PC-3 (cell line): ENCODE measurements around the gene NOC3L. TPM values are rescaled to one million over a fixed set of nuclear protein-coding genes. Genes with fewer than 3 reads are reported as not detected.
A peak's percentile ranks its signal among the peaks of the same experiment; 100 is the strongest.

ENCODE experiments used
- ATAC-seq: fragments of 200-7000 bp; cut with Tn5 transposase; 2 replicates; pipeline ENCODE4 v1.9.1; 2020; ENCODE audit warnings: mild to moderate bottlenecking, moderate library complexity
- BruUV-seq: library from RNA; stranded (reverse); fragments of 400-500 nt; replicated peaks from 2 replicates; lab custom pipeline; 2021; lab: Mats Ljungman, UMichigan
- CTCF ChIA-PET: fragments of 300-600 bp; sonication (Branson Sonifier 250); formaldehyde crosslinking; loops from one replicate; lab custom pipeline; 2022; ENCODE audit warnings: antibody characterized with exemption; lab: Charles Lee
- POLR2A ChIA-PET: fragments of 300-600 bp; sonication (Branson Sonifier 250); formaldehyde crosslinking; loops from one replicate; lab custom pipeline; 2022; ENCODE audit warnings: antibody characterized with exemption; ENCODE audit not compliant: unreplicated experiment; lab: Charles Lee
- DNase-seq: peaks from one replicate; pipeline ENCODE4 v3.0.0-alpha.2; 2015
- H2AFZ ChIP-seq: fragments of 300-600 bp; sonication (generic); 2 replicates; pipeline ENCODE4 v1.6.0; 2016; ENCODE audit warnings: antibody characterized with exemption, low read length
- H3F3A ChIP-seq: fragments of 300-600 bp; sonication (generic); one replicate; pipeline ENCODE4 v1.6.0; 2017; ENCODE audit warnings: antibody characterized with exemption, low read length, control low read depth, mild to moderate bottlenecking; ENCODE audit not compliant: unreplicated experiment
- H3K27ac ChIP-seq: fragments of 300-600 bp; sonication (generic); 2 replicates; pipeline ENCODE4 v1.5.1; 2016; ENCODE audit warnings: mild to moderate bottlenecking, low read length
- H3K27me3 ChIP-seq: fragments of 300-600 bp; sonication (generic); 2 replicates; pipeline ENCODE4 v1.6.1; 2016; ENCODE audit warnings: low read length, mixed read lengths
- H3K36me3 ChIP-seq: fragments of 300-600 bp; sonication (generic); 2 replicates; pipeline ENCODE4 v1.6.1; 2016; ENCODE audit warnings: low read depth, mixed run types, low read length, mixed read lengths
- H3K4me1 ChIP-seq: fragments of 300-600 bp; sonication (generic); 2 replicates; pipeline ENCODE4 v1.5.1; 2016; ENCODE audit warnings: low read length; ENCODE audit not compliant: insufficient read depth
- H3K4me2 ChIP-seq: fragments of 300-600 bp; sonication (generic); 2 replicates; pipeline ENCODE4 v1.6.0; 2016; ENCODE audit warnings: low read length
- H3K4me3 ChIP-seq: fragments of 300-600 bp; sonication (generic); 2 replicates; pipeline ENCODE4 v1.5.1; 2016; ENCODE audit warnings: mild to moderate bottlenecking, low read length, mixed read lengths
- H3K79me2 ChIP-seq: fragments of 300-600 bp; sonication (generic); 2 replicates; pipeline ENCODE4 v1.6.1; 2017; ENCODE audit warnings: low read length, mixed read lengths
- H3K9ac ChIP-seq: fragments of 300-600 bp; sonication (generic); 2 replicates; pipeline ENCODE4 v1.6.0; 2016; ENCODE audit warnings: mild to moderate bottlenecking, low read length
- H3K9me2 ChIP-seq: fragments of 300-600 bp; sonication (generic); replicated peaks from 2 replicates; pipeline ENCODE4 v1.6.1; 2016; ENCODE audit warnings: mixed run types, low read length, mixed read lengths
- H3K9me3 ChIP-seq: fragments of 300-600 bp; sonication (generic); 2 replicates; pipeline ENCODE4 v1.6.1; 2016; ENCODE audit warnings: low read length, mixed read lengths
- H4K20me1 ChIP-seq: fragments of 300-600 bp; sonication (generic); 2 replicates; pipeline ENCODE4 v1.6.1; 2016; ENCODE audit warnings: low read length, mixed read lengths
- EZH2 ChIP-seq: fragments of 300-600 bp; sonication (generic); IDR thresholded peaks from one replicate; pipeline ENCODE4 v1.6.1; 2017; ENCODE audit warnings: antibody characterized with exemption, mild to moderate bottlenecking, low read length; ENCODE audit not compliant: unreplicated experiment
- EZH2phosphoT487 ChIP-seq: fragments of 300-600 bp; sonication (generic); IDR thresholded peaks from 2 replicates; pipeline ENCODE4 v1.6.1; 2018; ENCODE audit warnings: mild to moderate bottlenecking, antibody characterized with exemption, low read length, borderline replicate concordance
- intact Hi-C: fragments of 100-400 bp; cut with micrococcal nuclease; formaldehyde crosslinking; loops from 2 replicates; pipeline ENCODE4 v1.9.0; 2023
- total RNA-seq: library from RNA; depleted of rRNA; stranded (reverse); fragments of >200 nt; gene quantifications from 2 replicates; pipeline ENCODE4 v1.2.3, GENCODE V29; 2014
- TF ChIP-seq, protein P1 (sequence below): fragments of 300-600 bp; sonication (generic); conservative IDR thresholded peaks from 2 replicates; pipeline ENCODE4 v1.5.1; 2017; ENCODE audit warnings: antibody characterized with exemption, low read depth, mild to moderate bottlenecking, low read length

Gene NOC3L
- total RNA-seq, 1 experiment from 2014 or later: 19.4 TPM

- CTCF ChIA-PET: no interaction called here
Observed at GRCh38 chr10:94292434-94293090, 70.2 kb downstream of the NOC3L start.

GRCh38 chr10:94288361-94289101, 74.2 kb downstream of the NOC3L start:
- H4K20me1 ChIP-seq: no peaks in the 10 kb centered on the region
- peaks cover 6% of the 10 kb centered on the region for H3K4me1 ChIP-seq
- no peak for DNase-seq
- intact Hi-C loops: no loop called here
- no peaks in the 10 kb centered on the region for H3K79me2 ChIP-seq
- ChIA-PET POLR2A (no interaction called here), CTCF (no interaction called here)
- no peak for ATAC-seq
- no peaks in the 10 kb centered on the region for H3K9me2 ChIP-seq
- no peak overlapping the region for H3K4me2 ChIP-seq
- no peaks in the 10 kb centered on the region for H3K9me3 ChIP-seq
- no peak overlapping the region for H3K27ac ChIP-seq
- no peak overlapping the region for H3K4me3 ChIP-seq
- TF ChIP-seq EZH2 (no peak), EZH2phosphoT487 (no peak)
- TF ChIP-seq, protein P1, sequence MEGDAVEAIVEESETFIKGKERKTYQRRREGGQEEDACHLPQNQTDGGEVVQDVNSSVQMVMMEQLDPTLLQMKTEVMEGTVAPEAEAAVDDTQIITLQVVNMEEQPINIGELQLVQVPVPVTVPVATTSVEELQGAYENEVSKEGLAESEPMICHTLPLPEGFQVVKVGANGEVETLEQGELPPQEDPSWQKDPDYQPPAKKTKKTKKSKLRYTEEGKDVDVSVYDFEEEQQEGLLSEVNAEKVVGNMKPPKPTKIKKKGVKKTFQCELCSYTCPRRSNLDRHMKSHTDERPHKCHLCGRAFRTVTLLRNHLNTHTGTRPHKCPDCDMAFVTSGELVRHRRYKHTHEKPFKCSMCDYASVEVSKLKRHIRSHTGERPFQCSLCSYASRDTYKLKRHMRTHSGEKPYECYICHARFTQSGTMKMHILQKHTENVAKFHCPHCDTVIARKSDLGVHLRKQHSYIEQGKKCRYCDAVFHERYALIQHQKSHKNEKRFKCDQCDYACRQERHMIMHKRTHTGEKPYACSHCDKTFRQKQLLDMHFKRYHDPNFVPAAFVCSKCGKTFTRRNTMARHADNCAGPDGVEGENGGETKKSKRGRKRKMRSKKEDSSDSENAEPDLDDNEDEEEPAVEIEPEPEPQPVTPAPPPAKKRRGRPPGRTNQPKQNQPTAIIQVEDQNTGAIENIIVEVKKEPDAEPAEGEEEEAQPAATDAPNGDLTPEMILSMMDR: no peak
- no peaks in the 10 kb centered on the region; the same call in 1 of the 2 replicates for H3K36me3 ChIP-seq
- H3F3A ChIP-seq: no peaks in the 10 kb centered on the region
- no peak overlapping the region for H2AFZ ChIP-seq
- H3K27me3 ChIP-seq: no peaks in the 10 kb centered on the region
- BruUV-seq: no TSS peak
- no peak overlapping the region for H3K9ac ChIP-seq

More at GRCh38 chr10:94292434-94293090, 70.2 kb downstream of the NOC3L start:
- no peaks in the 10 kb centered on the region for H3K79me2 ChIP-seq
- POLR2A ChIA-PET: interaction anchor here (0.6 kb wide), 1 partner anchor 375 kb away, joined by 4 read pairs; no protein-coding TSS in a partner anchor
- H2AFZ ChIP-seq: no peak overlapping the region
- H4K20me1 ChIP-seq: no peaks in the 10 kb centered on the region
- H3K4me3 ChIP-seq: no peak overlapping the region
- BruUV-seq: no TSS peak
- no peak overlapping the region for H3K27ac ChIP-seq
- peak; percentile 51 for DNase-seq
- no peaks in the 10 kb centered on the region for H3K36me3 ChIP-seq
- no peak overlapping the region for H3K4me2 ChIP-seq
- no peak for TF ChIP-seq EZH2phosphoT487
- no peak for TF ChIP-seq EZH2
- TF ChIP-seq, protein P1: no peak
- H3K9me3 ChIP-seq: no peaks in the 10 kb centered on the region
- no peaks in the 10 kb centered on the region for H3K9me2 ChIP-seq
- no peaks in the 10 kb centered on the region for H3F3A ChIP-seq
- H3K27me3 ChIP-seq: no peaks in the 10 kb centered on the region
- intact Hi-C loops: no loop called here
- peak; percentile 78 for ATAC-seq
- peaks cover 6% of the 10 kb centered on the region for H3K4me1 ChIP-seq
- H3K9ac ChIP-seq: no peak overlapping the region
